SH-SY5Y (cell line): ENCODE results near the gene THRSP.

Experiments
- GATA2 ChIP-seq: IDR thresholded peaks from 2 replicates; pipeline ENCODE4 v1.6.1; 2011; ENCODE audit warnings: mild to moderate bottlenecking, low read depth, low read length
- GATA3 ChIP-seq: IDR thresholded peaks from 2 replicates; pipeline ENCODE4 v1.6.1; 2011; ENCODE audit warnings: low read depth, mild to moderate bottlenecking, low read length, moderate library complexity

THRSP gene

DNA sequence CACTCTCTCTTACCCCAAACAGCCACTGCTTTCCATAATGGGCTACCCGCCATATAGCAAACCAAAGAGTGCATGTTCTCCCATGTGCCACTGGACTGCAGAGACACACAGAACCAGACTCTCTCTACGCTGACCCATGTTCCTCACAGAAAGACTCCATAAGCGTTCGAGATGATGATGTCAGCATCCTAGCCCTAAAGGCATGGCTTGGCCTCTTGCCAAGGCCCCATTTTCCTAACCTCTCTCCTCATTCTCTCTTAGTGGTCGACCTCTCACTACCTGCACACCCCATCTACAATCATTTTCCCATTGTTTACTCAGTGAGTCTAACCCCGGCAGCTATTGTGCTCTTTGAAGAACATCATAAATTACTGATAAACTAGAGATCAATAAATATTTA is 11.1 kb downstream of the THRSP start:
- no peak for TF ChIP-seq GATA3
- TF ChIP-seq GATA2, result no peak

- TF ChIP-seq GATA2, result no peak
- no peak for TF ChIP-seq GATA3
Observed at GRCh38 chr11:78076733-78077403, 13.2 kb downstream of the THRSP start.

DNA sequence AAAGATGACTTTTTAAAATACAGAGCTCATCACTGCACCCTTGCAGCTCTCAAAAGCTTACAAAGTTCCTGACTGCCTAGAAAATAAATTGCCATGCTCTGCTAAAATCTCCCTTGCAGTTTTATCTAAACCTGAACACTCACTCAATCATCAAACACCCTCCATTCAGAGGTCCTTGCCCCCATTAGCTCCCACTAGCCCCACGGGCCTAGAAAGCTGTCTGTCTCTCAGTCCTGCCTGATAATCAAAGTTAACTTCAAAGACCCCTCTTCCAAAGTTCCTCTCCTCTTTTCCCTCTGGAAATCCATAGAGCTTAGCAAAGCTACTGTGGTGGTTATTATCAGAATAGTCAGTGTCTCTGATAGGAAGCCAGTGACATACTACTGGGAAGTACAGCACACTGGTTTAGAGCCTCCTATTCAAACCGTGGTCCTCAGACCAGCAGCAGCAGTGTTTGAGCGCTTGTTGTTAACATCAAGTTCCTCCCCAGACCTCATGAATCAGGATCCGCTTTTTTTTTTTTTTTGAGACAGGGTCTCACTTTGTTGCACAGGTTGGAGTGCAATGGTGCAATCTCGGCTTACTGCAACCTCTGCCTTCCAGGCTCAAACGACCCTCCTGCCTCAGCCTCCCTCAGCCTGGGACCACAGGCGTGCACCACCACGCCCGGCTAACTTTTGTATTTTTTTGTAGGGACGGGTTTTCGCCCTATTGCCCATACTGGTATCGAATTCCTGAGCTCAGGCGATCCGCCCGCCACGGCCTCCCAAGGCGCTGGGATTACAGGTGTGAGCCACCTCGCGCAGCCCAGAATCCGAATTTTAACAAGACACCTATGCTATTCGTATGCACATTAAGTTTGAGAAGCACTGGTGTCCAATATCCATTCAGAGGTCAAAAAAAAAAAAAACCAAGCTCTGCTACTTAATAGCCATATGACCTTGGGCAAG is 14.8 kb downstream of the THRSP start:
- TF ChIP-seq GATA2 (no peak), GATA3 (no peak)

DNA sequence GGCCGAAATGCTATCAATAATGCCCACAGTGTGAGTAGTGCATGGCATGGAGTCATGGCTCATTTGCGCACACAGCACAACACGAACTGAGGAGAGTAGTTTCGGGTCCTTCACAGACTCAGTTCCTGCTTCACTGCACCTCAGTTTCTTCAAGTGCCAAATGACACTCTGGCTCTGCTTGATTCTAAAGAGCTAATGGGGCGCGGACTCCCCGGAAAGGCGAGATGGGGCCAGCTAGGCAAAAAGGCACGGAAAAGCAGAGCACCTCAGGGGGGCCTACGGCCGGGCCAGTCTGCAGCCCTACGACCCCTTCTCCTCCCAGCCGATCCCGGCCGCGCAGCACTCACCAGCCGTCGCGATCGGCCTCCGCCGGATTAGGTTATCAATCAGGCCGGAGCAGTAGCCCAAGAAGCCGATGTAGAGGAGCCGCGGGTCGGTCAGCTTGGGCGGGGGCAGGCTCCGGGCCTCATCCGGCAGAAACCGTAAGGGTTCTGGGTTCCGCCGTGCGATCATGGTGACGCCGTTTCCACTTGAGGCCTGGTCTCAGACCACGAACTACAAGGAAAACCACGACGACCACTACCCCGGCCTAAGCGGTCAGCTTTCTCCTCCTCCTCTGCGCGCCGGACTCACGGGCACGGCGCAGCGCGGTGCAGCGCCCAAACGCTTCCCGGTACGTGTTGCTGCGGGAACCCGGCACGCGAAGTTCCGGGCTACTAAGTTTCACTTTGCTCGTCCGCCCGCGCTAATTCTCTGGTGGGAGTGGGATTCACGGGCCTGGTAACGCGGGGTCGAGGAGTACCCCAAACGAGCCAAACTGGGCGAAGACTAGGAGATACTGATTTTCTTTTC is 15.8 kb downstream of the THRSP start, which contains the start of gene NDUFC2:
Gene NDUFC2, minus strand, starts transcription at position 631 of the 852 bp plus-strand sequence. Its CDS starts 118 bp downstream, at position 513.
- TF ChIP-seq GATA3, result no peak
- peak; percentile 58; the same call in 1 of the 2 replicates for TF ChIP-seq GATA2

GRCh38 chr11:78080084-78080817 is 16.6 kb downstream of the THRSP start:
- TF ChIP-seq GATA2 (no peak), GATA3 (no peak)

DNA sequence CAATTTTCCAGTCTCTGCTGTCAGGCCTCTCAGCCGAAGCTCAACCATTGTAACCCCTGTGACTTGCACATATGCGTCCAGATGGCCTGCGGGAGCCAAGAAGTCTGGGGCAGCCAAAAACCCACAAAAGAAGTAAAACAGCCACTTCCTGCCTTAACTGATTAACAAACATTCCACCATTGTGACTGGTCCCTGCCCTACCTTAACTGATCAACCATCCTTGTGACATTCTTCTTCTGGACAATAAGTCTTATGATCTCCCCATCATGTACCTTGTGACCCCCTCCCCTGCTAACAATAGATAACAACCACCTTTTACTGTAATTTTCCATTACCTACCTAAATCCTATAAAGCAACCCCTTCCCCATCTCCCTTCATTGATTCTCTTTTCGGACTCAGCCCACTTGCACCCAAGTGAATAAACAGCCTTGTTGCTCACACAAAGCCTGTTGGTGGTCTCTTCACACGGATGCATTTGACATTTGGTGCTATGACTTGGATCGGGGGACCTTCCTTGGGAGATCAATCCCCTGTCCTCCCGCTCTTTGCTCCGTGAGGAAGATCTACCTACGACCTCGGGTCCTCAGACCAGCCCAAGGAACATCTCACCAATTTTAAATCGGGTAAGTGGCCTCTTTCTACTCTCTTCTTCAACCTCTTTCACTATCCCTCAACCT is 17.3 kb downstream of the THRSP start:
- TF ChIP-seq GATA3 (no peak), GATA2 (no peak)

- no peak for TF ChIP-seq GATA3
- no peak for TF ChIP-seq GATA2
Observed at GRCh38 chr11:78081583-78081982, 17.9 kb downstream of the THRSP start.

GRCh38 chr11:78082146-78082545 is 18.5 kb downstream of the THRSP start:
- TF ChIP-seq GATA3 (no peak), GATA2 (no peak)

- TF ChIP-seq GATA2 (no peak), GATA3 (no peak)
Observed at GRCh38 chr11:78083021-78083420, 19.4 kb downstream of the THRSP start.

DNA sequence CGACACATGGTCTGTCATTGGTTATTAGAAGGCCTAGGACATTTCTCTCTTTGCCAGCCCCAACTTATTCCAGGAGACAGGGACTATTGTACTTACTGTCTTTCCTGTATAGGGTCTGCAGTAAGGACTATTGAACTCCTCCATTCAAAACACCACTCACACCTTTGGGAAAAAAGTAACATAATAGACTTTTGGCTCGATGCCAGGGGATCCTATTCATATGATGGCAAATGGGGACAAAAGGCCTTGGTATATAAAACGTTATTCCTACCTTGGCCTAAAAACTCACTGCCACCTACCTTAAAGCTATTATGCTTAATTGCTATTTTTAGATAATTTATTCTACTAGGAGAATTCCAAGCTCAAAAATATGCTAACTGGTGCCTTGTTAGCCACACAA is 22.3 kb downstream of the THRSP start:
- no peak for TF ChIP-seq GATA2
- no peak for TF ChIP-seq GATA3

- TF ChIP-seq GATA2 (no peak), GATA3 (no peak)
Observed at GRCh38 chr11:78094250-78094649, 30.6 kb downstream of the THRSP start.

DNA sequence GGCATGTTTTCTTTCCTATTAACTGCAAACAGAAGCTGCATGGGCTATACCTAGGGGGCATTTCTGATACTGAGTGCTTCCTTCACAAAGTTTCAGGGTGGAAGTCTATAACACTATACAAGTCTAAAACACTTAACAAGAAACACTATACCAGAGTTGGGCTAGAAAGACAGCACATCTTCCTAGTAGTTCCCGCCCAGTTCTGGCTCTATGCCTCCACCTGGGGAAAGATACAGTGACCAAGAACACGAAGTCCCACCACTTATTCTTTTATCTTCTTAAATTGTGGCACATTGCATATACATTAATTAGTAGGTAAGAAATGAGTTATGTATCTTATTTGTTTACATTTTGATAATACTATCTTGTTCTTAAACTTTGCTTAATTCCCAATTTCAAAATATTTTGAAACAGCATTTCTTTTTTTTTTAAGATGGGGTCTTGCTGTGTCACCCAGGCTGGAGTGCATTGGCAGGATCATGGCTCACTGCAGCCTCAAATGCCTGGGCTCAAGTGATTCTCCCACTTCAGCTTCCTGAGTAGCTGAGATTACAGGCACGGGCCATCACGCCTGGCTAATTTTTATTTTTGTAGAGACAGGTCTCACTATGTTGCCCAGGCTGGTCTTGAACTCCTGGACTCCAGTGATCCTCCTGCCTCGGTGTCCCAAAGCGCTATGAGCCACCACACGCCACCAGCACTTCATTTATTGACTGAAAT is 34.2 kb downstream of the THRSP start:
- TF ChIP-seq GATA2, result no peak
